Measurements from ENCODE around the gene MAPK13. TPM values are rescaled to one million over a fixed set of nuclear protein-coding genes. Genes with fewer than 3 reads are reported as not detected.

MAPK13 gene
- total RNA-seq, 1 donor from 2014 or later = 28.8 TPM

GRCh38 chr6:36126553-36127458 is 3.5 kb upstream of the MAPK13 start:
- intact Hi-C loops (cut with micrococcal nuclease) = loop anchor here (10.0 kb wide), 1 partner anchor 418 kb away; the partner anchor contains the start of gene STK38

GRCh38 chr6:36127462-36128016 is 2.8 kb upstream of the MAPK13 start:
- intact Hi-C loops (cut with micrococcal nuclease) = loop anchor here (10.0 kb wide), 1 partner anchor 417 kb away; the partner anchor contains the start of gene STK38

GRCh38 chr6:36128073-36128472 is 2.2 kb upstream of the MAPK13 start:
- intact Hi-C loops (cut with micrococcal nuclease) = loop anchor here (10.0 kb wide), 1 partner anchor 417 kb away; the partner anchor contains the start of gene STK38

GRCh38 chr6:36128793-36129192 is 1.5 kb upstream of the MAPK13 start:
- intact Hi-C loops (cut with micrococcal nuclease) = loop anchor here (10.0 kb wide), 1 partner anchor 416 kb away; the partner anchor contains the start of gene STK38

- intact Hi-C loops (cut with micrococcal nuclease) = loop anchor here (10.0 kb wide), 1 partner anchor 415 kb away; the partner anchor contains the start of gene STK38
These were observed 979 bp upstream of the MAPK13 start for GRCh38 chr6:36129334-36129733.

- intact Hi-C loops (cut with micrococcal nuclease) = loop anchor here (1.0 to 2.0 kb wide), 5 partner anchors 8 to 104 kb away; partner anchors contain the start of gene MAPK14
These were observed 576 bp downstream of the MAPK13 start for GRCh38 chr6:36130667-36131510.

- intact Hi-C loops (cut with micrococcal nuclease) = loop anchor here (1.0 to 2.0 kb wide), 3 partner anchors 8 to 104 kb away; partner anchors contain the start of gene MAPK14
These were observed 1.4 kb downstream of the MAPK13 start for GRCh38 chr6:36131511-36132245.

- intact Hi-C loops (cut with micrococcal nuclease) = no loop called here
These were observed 2.1 kb downstream of the MAPK13 start for GRCh38 chr6:36132246-36132895.

GRCh38 chr6:36133148-36133547 is 2.8 kb downstream of the MAPK13 start:
- intact Hi-C loops (cut with micrococcal nuclease) = no loop called here

- intact Hi-C loops (cut with micrococcal nuclease) = no loop called here
These were observed 3.6 kb downstream of the MAPK13 start for GRCh38 chr6:36133912-36134311.

- intact Hi-C loops (cut with micrococcal nuclease) = no loop called here
These were observed 4.9 kb downstream of the MAPK13 start for GRCh38 chr6:36135053-36135731.

GRCh38 chr6:36136034-36136433 is 5.7 kb downstream of the MAPK13 start:
- intact Hi-C loops (cut with micrococcal nuclease) = no loop called here

GRCh38 chr6:36136551-36136950 is 6.2 kb downstream of the MAPK13 start:
- intact Hi-C loops (cut with micrococcal nuclease) = no loop called here

GRCh38 chr6:36138667-36139066 is 8.4 kb downstream of the MAPK13 start:
- intact Hi-C loops (cut with micrococcal nuclease) = no loop called here

GRCh38 chr6:36139431-36139830 is 9.1 kb downstream of the MAPK13 start:
- intact Hi-C loops (cut with micrococcal nuclease) = no loop called here

GRCh38 chr6:36139991-36140710 is 9.8 kb downstream of the MAPK13 start:
- intact Hi-C loops (cut with micrococcal nuclease) = no loop called here

- intact Hi-C loops (cut with micrococcal nuclease) = no loop called here
These were observed 10.8 kb downstream of the MAPK13 start for GRCh38 chr6:36141091-36141490.

GRCh38 chr6:36141961-36142360 is 11.6 kb downstream of the MAPK13 start:
- intact Hi-C loops (cut with micrococcal nuclease) = no loop called here

Measured in T-helper 1 cell treated with Interleukin-12 subunit alpha and Interleukin-12 subunit beta and Interleukin-4 antibody, amounts not matched to agents 30 ng/mL and 1 ng/mL, for 36 hours (primary cell).